Activated T-cell treated with anti-CD3 and anti-CD28 coated beads for 4 hours (primary cell): ENCODE results near the gene GPER1.
"Not testable (repeated sequence)": the region's sequence is repeated elsewhere in the genome, so short reads cannot be mapped to it uniquely, and the experiment has no call there.

ENCODE experiments used
- DNase-seq: peaks from one replicate; pipeline ENCODE4 v3.0.0-alpha.2; 2020

The GPER1 gene

GRCh38 chr7:1106063-1106792 lies 18.3 kb downstream of the GPER1 start:
- DNase-seq: no peak

GRCh38 chr7:1106793-1107421 lies 19.0 kb downstream of the GPER1 start:
- no peak for DNase-seq

- DNase-seq: no peak
Observed at GRCh38 chr7:1108264-1108920, 20.5 kb downstream of the GPER1 start.

GRCh38 chr7:1109581-1110310 lies 21.8 kb downstream of the GPER1 start:
- DNase-seq: no peak

- no peak for DNase-seq
Observed at GRCh38 chr7:1110358-1110757, 22.4 kb downstream of the GPER1 start.

GRCh38 chr7:1111156-1111555 lies 23.2 kb downstream of the GPER1 start:
- DNase-seq: no peak

GRCh38 chr7:1112109-1112508 lies 24.2 kb downstream of the GPER1 start:
- no peak for DNase-seq

GRCh38 chr7:1112625-1113547 lies 25.0 kb downstream of the GPER1 start:
- no peak for DNase-seq

GRCh38 chr7:1113548-1113885 lies 25.6 kb downstream of the GPER1 start:
- DNase-seq: no peak

GRCh38 chr7:1114088-1114487 lies 26.2 kb downstream of the GPER1 start:
- DNase-seq: no peak

- no peak for DNase-seq
Observed at GRCh38 chr7:1114505-1114904, 26.6 kb downstream of the GPER1 start.

- DNase-seq: peak; percentile 20
Observed at GRCh38 chr7:1115171-1116045, 27.5 kb downstream of the GPER1 start.

- not testable (repeated sequence) for DNase-seq
Observed at GRCh38 chr7:1116383-1117008, 28.6 kb downstream of the GPER1 start.

GRCh38 chr7:1117321-1117928 lies 29.5 kb downstream of the GPER1 start:
- DNase-seq: no peak

GRCh38 chr7:1119201-1119600 lies 31.3 kb downstream of the GPER1 start:
- no peak for DNase-seq

- DNase-seq: no peak
Observed at GRCh38 chr7:1120791-1121190, 32.9 kb downstream of the GPER1 start.

- DNase-seq: no peak
Observed at GRCh38 chr7:1121476-1121875, 33.6 kb downstream of the GPER1 start.

- DNase-seq: no peak
Observed at GRCh38 chr7:1121886-1122831, 34.2 kb downstream of the GPER1 start.

- no peak for DNase-seq
Observed at GRCh38 chr7:1122832-1123501, 35.1 kb downstream of the GPER1 start.
